DOHH2 (cell line): ENCODE data around the gene LMO7.

ENCODE experiments used
- EZH2phosphoT487 ChIP-seq: fragments of 200-600 bp; sonication (generic); IDR thresholded peaks from 2 replicates; pipeline ENCODE4 v1.6.1; 2017; ENCODE audit warnings: borderline replicate concordance, mild to moderate bottlenecking, antibody characterized with exemption, low read length, moderate library complexity, mixed read lengths
- TF ChIP-seq, protein P1 (sequence below): fragments of 200-600 bp; sonication (generic); IDR thresholded peaks from one replicate; pipeline ENCODE4 v1.5.1; 2014; ENCODE audit warnings: antibody characterized with exemption, mild to moderate bottlenecking, low read depth, low read length; ENCODE audit not compliant: poor library complexity, severe bottlenecking

DNA sequence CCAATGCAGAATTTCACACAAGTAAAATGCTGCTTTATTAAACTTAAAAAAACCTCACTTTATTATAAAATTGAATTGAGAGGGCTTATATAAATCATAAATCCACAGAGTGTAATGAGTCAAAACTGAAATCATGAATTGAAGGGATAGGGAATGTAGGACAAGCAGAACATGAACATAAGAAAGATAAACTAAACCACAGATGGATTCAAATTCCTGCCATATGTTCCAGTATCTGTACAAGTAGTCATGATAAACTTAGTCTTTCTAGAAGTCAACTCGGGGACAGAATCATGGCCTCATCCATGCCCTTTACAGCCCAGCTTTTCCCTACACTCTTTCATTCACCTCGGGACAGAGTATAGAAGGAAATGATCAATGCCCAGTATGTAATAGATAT is 16.6 kb downstream of the LMO7 start:
- TF ChIP-seq, protein P1, sequence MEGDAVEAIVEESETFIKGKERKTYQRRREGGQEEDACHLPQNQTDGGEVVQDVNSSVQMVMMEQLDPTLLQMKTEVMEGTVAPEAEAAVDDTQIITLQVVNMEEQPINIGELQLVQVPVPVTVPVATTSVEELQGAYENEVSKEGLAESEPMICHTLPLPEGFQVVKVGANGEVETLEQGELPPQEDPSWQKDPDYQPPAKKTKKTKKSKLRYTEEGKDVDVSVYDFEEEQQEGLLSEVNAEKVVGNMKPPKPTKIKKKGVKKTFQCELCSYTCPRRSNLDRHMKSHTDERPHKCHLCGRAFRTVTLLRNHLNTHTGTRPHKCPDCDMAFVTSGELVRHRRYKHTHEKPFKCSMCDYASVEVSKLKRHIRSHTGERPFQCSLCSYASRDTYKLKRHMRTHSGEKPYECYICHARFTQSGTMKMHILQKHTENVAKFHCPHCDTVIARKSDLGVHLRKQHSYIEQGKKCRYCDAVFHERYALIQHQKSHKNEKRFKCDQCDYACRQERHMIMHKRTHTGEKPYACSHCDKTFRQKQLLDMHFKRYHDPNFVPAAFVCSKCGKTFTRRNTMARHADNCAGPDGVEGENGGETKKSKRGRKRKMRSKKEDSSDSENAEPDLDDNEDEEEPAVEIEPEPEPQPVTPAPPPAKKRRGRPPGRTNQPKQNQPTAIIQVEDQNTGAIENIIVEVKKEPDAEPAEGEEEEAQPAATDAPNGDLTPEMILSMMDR, result no peak
- no peak for TF ChIP-seq EZH2phosphoT487
